A549 (cell line): ENCODE results near the gene SNX20.

Source experiments
- CEBPB ChIP-seq, 2 experiments: fragments of >200 bp in 1 of 2; sonication (Bioruptor Twin) in 1 of 2; formaldehyde crosslinking in 1 of 2; IDR thresholded peaks; 2 replicates each; pipeline ENCODE4 v1.6.1; 2012 to 2016
- CHD2 ChIP-seq: fragments of 150-350 bp; IDR thresholded peaks from 2 replicates; pipeline ENCODE4 v1.6.1; 2014; ENCODE audit warnings: low read length; ENCODE audit not compliant: partially characterized antibody
- CTCF ChIP-seq: fragments of >200 bp; sonication (Bioruptor Twin); formaldehyde crosslinking; IDR thresholded peaks from 3 replicates; pipeline ENCODE4 v1.5.1; 2016
- EP300 ChIP-seq, 2 experiments: fragments of >200 bp; sonication (Bioruptor Twin); formaldehyde crosslinking; IDR thresholded peaks; 2 replicates in 1 of 2; 3 replicates in 1 of 2; pipeline ENCODE4 v1.6.1; 2016 to 2017
- ESRRA ChIP-seq: fragments of 150-350 bp; IDR thresholded peaks from 2 replicates; pipeline ENCODE4 v1.6.1; 2014; ENCODE audit warnings: mild to moderate bottlenecking, low read length, borderline replicate concordance
- JUNB ChIP-seq: fragments of >200 bp; sonication (Bioruptor Twin); formaldehyde crosslinking; IDR thresholded peaks from 2 replicates; pipeline ENCODE4 v1.6.1; 2016
- MAFK ChIP-seq: fragments of 450-650 bp; IDR thresholded peaks from 2 replicates; pipeline ENCODE4 v1.6.1; 2014; ENCODE audit not compliant: partially characterized antibody
- PHF8 ChIP-seq: fragments of 200-600 bp; sonication (generic); IDR thresholded peaks from 2 replicates; pipeline ENCODE4 v1.6.1; 2016; ENCODE audit warnings: low read depth, mild to moderate bottlenecking, antibody characterized with exemption, moderate library complexity, borderline replicate concordance
- TF ChIP-seq, protein P1 (sequence below): IDR thresholded peaks from 2 replicates; pipeline ENCODE4 v1.6.1; 2012

DNA sequence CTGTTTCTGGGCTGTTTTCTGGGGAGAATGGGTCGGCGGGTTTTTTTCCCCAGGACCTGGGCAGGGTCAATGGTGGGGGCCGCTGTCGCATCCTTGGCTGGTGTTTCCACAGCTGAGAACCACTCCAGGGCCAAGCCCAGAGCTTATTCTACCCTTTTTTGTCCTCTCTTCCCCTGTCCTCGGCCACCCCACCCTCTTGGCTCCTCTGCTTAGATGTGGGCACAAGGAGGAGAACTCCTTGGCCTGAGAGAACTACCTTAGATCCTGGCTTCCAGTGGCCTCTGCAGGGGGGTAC is 16.3 kb upstream of the SNX20 start:
- TF ChIP-seq MAFK (no peak), JUNB (no peak), PHF8 (no peak), CHD2 (no peak), CEBPB (IDR thresholded peaks at IDR 0.05) (no peak), EP300 (IDR thresholded peaks at IDR 0.05) (no peak), CTCF (no peak), ESRRA (no peak)
- TF ChIP-seq, protein P1, sequence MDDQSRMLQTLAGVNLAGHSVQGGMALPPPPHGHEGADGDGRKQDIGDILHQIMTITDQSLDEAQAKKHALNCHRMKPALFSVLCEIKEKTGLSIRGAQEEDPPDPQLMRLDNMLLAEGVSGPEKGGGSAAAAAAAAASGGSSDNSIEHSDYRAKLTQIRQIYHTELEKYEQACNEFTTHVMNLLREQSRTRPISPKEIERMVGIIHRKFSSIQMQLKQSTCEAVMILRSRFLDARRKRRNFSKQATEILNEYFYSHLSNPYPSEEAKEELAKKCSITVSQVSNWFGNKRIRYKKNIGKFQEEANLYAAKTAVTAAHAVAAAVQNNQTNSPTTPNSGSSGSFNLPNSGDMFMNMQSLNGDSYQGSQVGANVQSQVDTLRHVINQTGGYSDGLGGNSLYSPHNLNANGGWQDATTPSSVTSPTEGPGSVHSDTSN = no peak
